Measurements from ENCODE around the gene TNNC1.

Gene TNNC1

DNA sequence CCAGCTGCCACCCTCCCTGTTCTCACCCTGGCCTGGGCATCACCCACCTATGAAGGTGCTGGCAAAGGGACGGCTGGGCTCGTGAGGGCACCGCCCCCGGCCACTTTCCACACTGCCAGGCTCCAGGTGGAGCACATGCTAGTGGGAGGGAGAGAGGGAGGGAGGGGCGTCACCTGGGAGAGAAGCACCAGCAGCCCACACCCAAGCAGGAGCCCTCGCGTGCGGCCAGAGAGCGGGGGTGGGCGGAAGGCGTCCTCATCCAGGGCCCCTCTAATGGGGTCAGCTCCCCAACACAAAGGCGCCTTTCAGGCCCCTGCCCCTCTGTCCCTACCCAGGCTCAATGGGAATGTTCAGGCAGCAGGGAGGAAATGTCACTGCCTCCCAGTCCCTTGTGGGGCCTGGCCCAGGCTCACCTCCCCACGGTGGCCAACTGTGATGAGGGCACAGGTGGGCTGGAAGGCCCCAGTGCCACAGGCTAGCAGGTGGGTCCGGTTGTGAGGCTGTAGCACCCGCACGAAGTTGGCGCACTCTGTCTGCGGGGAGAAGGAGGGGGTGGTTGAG is 12.0 kb downstream of the TNNC1 start:
- no peak for DNase-seq

DNA sequence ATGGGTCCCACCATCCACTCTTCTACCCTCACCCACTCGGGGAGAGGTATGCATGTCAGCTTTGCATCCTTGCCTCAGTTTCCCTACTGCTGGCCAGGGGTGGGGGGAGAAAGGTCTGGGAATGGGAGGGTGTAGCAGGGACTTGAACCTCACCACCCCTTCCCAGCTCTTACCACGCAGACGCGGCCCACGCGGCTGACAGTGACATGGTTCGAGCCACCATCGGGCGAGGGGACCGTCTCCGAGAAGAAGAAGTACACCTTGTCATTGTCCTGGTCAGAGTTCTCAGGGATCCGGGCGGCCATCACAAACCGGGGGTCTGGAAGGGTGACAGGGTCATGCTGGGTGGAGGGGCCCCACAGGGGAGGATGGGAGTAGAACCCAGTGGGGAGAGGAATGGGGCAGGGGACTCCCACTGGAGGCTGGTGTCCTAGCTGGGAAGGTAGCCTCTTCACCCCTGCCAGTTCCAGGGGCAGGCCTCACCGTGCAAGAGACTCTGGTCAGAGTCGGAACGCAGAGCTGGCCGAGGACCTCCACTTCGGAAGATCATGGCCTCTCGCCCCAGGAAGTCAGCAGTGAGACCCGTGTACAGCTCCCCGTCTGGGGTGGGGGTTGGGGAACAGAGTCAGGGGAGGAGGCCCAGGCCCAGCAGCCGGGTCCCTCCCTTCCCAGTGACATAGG is 12.6 kb downstream of the TNNC1 start:
- no peak for DNase-seq

DNA sequence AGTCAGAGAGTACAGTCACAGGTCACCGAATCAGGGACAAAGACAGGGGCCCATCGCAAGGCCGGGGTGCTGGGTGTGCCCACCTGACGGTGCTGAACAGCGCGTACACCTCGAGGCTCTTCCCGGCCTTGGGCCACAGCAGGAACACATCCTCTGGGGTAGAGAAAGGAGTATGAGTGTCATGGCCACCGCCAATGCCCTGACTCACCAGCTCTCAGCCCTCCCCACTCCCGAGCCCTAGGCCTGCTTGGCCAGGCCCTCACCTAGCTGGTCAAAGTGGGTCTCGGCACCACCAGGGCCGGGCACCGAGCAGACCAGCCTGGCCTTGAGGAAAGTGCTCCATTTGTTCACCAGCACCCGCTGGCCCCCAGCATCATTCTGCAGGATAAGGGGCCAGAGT is 13.2 kb downstream of the TNNC1 start:
- no peak for DNase-seq

DNA sequence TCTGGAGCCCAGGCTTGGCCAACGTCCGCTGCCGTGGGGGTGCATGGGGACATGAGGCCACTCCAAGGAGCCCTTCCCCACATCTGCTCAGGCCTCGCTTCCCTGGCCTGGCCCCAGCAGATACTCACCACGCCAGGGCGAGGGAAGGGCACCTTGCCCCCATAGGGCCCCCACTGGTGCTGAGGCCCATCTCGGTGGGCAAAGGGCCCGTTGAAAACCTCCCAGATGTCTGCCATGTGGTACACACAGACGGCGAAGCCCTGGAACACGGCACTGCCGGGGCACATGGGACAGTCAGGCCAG is 13.6 kb downstream of the TNNC1 start:
- no peak for DNase-seq

DNA sequence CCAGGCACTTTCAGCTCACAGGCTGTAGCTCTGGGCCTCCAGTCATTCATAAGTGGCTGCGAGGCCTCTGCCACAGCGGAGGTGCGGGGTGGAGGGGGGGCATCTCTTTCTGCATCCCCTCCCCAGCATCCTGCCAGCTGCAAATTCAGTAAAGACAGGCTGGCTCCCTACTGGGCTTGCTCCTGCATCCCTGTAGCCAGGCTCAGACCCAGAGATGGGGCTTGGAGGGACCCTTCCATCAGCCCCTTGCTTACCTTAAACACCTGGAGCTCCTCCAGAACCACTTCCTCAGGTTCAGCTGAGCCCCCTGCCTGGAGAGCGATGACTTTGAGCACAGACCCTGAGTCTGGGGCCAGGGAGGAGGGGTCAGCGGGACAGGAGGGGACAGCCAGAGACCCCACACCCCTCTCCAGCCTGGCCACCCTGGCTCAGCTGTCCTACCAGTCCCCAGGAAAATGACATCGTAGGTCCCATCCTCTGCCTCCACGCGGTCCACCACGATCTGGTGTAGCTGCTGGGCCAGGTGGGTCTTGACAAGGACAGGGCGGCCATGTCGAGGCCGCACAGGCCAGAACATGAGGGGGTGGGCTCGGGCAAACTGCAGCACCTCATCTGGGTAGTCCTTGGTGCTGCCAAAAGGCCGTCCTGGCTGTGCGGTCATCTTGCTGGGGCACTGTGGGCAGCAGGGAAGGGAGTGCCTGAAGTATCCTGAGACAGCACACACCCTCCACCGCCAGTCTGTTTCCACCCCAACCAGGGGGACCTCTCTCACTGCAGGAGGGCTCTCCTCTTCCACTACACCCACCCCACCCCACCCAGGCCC is 14.2 kb downstream of the TNNC1 start:
- DNase-seq: no peak

DNA sequence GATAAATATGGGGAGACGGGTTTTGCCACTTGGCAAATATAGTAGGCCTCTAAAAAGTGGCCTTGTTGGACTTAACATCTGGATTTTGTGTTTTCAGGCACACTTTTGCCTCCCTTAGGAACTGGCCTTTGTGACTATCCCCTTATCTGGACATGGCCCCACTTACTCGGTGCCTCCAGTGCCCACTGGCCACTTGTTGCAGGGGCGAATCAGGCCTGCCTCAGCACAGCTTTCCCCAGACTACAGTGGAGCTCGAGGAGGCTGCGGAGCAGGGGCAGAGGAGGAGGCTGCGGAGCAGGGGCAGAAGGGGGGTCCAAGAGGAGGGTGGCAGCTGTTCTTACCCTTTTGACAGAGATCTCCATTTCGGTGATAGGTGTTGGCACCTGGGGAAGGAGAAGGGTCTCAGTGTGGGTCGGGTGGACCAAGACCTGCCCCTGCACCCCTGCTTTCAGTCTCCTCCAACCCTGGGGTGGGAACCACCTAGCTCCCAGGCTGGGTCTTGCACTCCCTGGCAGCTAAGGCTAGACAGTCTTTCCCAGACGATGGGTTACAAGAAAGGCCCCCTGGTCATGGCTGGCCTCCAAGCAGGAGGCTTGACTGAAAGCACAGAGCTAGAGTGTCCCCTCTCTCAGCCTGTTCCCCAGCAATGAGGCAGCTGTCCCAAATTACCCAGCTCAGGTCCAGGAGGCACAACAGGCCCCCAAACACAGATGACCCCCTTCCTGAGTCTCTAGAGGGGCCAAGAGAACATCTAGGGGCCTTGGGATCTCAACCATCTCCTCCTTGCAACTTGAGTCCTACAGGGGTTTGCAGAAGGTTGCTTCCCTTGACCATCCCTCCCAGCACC is 15.0 kb downstream of the TNNC1 start:
- DNase-seq: no peak

DNA sequence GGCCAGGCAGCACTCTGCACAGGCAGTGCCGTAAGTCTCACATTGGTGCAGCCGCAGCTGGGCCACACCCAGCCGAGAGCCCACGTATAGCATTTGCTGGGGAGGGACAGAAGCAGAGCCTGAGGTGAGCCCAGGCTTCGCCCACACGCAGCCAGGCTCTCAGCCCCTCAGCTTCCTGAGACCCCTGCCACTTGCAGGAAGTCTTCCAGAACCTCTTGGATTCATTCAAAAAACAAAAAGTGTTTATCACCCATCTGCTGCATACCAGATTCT is 15.8 kb downstream of the TNNC1 start:
- no peak for DNase-seq

DNA sequence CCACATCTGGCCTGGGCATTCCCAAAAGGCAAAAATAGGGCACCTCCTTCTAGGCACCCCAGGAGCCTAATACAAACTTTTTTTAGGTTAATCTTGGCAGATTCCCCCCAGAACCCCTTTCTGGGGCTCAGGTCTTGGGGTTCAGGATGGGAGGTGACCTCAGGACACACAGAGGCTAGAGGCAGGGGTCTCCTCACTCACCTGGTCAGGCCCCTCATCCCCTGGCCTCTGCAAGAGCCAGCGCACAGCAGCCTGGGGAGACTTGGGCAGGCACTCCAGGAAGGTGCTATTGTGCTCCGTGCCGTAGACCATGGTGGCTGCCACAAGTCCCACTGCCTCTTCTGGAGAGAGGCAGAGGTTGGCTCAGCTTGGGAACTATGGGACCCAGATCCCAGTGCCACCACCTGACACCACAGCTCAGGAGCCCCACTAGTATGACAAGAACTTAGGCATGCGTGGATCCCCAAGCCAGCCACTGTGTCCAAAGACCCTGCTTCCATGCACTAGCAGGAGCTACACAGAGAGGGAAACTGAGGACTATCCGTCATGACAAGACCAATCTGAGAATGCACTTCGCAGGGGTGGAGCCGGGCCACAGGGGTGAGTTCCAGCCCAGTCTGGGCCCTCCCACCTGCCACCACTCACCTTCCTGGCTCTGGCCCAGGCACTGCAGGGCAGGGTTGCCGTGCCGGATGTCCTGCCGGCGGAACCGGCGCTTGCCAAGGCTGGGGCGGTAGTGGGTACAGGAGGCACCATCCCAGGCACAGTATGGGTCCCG is 16.3 kb downstream of the TNNC1 start:
- DNase-seq: no peak

DNA sequence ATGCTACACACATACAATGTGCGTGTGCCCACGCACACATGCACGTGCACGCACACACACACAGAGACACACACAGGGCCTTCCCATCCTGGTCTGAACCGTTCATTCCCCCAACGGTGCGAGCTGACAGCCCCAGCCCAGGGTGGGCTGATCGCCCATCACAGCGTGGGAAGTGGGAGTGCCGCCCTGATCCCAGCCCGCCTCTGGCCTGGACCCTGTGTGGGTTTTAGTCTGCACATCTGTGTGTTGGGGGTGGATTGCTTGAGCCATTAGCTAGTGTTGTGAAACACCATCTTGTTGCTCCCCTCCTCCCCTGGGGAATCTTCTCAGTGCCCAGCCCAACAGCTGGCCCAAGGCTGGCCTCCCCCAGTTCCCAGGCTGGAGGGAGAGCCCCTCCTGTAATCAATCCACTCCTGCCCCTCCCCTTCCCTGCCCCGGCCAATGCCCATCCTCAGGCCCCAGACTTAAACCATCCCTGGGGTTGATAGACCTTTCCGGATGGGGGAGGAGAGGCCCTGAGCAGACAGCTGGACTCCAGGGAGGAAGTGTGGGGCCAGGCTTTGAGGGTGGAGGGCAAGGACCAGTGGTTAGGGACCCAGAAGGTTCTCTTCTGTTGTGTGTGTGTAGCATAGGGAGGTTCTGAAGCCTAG is 17.2 kb downstream of the TNNC1 start:
- peak; percentile 47 for DNase-seq

DNA sequence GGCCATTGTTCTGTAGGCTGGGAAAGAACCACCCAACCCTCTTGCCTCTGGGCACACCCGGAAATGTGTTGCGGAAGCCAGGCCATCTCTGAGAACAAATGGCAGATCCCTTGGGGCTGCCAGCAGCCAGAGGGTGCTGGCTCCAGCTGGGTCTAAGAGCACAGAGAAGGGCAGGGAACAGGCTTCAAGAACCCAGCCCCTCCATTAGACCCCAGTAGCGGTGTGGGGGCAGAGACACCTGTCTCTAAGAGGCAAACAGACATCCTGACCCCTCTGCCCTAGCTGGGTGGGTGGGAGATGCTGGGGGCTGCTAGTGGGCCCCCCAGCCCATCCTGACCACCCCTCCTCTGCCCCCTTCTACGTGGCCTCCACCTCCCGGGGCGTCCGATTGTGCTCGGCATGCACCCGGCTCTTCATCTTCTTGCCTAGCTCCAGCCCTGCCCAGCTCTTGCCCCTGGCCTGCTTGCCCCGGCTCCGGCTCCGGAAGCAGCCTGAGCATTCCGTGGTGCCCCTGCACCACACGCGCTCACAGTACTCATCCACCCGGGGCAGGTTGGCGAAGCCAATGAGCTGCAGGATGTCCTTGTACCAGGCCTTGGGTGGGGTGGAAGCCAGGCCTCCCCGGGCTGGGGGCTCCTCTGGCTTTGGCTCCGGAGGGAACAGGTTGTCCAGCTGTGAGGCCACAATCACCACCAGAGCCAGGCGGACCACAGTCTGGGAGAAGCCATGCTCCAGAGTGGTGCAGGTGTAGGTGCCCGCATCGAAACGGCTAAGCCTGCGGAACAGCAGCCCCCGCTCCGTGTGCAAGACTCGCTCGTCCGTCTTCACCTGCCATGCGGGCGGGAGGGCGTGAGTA is 18.4 kb downstream of the TNNC1 start:
- no peak for DNase-seq

DNA sequence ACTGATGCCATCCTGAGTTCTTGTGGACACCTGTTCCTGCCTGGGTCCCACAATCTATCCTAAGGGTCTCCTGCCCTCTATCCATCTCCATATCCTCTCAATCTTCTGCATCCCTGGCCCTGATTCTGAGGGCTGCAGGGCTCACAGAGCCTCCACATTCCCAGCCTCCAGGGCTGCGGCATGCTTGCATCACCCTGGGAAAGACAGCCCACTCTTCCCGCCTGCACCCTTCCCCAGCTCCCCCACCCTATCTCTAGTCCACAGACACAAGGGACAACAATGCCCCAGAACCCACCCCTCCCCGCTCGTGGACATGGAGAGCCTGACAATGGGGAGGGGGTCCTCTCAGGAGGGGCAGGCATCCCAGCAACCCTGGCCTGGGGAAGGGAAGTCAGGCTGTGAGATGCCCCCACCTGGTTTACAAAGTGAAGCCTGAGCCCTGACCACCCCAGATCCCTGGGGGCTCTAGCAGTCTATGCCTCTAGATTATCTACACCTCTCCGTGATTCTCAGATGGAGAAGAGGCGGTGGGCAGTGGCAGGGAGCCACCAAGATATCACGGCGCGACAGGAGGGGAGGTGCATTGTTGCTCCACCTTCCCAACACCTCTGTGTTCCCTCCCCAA is 19.2 kb downstream of the TNNC1 start:
- DNase-seq: no peak

DNA sequence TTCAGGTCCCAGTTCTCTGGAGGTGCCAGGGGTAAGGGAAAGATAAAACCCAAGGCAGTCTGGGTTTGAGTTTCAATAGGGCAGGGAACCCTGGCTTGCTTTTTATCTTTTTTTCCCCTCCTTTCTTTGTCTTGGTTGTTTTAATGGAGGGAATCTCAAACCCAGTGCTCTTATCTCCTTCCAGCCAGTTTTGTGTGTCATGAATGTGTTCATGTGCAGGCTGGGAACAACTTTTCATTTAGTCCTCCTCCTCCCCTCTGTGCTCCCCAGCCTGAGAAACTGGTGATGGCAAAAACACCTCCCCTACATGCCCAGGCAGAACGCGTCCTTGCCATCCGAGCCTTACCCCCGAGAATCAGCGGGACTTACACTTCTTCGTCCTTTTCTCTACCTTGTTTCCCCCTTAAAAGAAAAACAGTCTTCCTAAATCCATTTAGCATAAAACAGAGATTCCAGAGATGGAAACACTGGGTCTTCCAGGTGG is 19.8 kb downstream of the TNNC1 start:
- DNase-seq: no peak

DNA sequence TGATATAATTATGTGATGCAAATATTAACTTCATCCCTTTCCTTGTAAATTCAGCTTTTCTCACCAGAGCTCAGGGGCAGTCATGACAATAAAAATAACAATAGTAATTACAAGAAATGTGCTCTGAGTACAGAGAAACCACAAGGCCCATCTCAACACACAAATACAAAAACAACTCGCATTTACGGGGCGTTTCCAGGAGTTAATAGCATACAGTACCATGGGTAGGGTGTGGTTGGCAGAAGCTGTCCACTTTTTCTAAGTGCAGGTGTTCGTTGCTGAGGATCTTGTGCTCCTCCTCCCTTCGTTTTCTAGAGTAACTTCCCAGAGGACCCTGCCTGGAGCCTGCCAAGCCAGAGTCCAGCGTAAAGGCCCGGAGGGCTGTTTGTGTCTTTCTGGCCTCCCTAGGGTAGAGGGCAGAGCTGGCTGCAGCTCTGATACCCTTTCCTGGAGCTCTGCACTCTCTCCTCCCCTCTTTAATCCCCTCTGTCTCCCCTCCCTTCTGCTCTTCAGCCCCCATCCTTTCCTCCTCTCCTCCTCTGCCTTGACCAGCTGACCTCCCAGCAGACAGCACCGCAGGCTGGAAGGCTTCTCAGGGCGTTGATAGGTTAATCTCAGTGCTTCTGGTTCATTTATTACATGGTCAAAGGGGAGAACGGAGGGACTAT is 20.4 kb downstream of the TNNC1 start:
- no peak for DNase-seq

DNA sequence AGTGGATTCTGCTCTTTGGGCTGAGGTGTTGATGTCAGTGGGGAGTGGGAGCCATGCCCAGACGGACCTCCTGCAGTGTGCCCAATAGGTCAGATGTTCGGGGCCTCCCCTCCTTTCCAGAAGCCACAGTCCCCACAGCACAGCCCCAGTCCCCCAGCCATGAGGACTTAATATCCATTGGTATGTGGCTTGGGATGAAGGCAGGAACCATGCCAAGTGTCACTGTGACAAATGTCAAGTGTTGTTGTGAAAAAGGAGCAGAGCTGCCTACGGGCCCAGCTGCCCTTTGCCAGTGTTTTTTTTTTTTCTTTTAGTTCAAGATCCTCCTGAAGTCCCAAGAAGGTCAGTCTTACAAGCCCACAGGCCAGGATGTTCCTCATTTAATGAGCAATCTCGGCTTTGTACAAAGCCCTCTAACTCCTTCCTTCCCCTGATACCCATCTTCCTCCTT is 21.1 kb downstream of the TNNC1 start:
- DNase-seq: no peak

DNA sequence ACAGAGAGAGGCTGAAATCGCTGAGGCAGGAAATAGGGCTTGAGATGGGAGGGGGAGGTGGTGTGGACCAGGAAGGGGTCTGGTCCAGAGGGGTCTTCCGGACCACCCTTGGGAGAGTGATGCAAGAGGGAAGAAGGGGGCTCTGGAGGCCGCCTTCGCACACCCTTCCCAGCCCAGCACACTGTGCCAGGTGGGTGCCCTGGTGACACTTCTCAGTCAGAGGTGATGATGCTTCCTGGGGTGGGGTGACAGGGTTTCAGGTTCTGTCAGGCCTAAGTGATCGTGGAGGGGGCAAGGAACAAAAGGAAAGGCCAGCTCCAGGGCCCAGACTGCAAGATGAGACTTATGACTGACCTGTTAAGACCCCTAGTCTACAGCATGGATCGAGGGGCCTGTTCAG is 21.6 kb downstream of the TNNC1 start:
- no peak for DNase-seq

DNA sequence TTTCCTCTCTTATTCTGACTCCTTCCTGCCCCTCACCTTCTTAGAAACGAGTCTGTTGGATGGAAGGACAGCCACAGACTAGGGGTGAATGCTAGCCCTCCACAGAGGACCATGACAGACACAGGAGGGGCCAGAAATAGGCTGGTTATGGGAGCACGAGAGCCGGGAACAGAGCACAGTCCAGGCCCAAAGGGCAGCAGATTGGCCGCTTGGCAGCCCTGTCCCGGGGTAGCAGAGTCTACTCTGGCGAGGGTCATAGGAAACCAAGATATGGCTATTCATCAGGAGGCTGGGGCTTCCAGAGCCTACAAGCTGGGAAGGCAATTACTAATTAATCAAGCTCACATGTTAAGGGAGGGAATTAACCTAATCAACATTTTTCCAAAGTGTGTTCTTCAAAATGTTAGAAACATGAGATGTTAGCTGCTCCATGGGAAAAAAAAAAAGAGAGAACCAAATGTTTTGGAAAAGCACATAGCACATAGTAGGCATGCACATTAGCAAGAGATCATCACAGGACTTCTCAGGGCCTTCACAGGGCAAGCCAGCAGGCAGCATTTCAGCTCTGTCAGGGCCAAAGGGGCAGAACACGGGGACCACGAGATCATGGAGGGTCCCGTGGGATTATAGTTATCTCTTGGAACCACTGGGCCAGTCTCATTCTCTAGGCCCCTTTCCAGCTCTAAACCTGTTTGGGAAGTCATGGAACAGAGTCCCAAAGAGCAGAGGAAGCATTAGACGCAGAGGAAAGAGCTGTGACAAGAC is 22.2 kb downstream of the TNNC1 start:
- no peak for DNase-seq

DNA sequence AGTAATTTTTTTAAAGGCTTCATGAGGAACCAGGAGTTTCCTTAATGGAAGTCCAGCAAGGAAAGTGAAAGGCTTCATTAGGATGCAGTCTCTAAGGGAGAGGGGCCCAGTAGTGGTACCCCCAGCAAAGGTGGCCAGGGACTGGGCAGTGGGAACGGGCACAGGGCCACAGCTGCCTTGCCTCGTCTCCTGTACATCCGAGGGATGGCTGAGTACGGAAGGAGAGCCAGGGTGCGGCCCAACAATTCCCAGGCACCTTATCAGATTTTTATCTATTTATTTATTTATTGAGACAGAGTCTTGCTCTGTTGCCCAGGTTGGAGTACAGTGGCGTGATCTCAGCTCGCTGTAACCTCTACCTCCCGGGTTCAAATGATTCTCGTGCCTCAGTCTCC is 23.4 kb downstream of the TNNC1 start:
- no peak for DNase-seq

DNA sequence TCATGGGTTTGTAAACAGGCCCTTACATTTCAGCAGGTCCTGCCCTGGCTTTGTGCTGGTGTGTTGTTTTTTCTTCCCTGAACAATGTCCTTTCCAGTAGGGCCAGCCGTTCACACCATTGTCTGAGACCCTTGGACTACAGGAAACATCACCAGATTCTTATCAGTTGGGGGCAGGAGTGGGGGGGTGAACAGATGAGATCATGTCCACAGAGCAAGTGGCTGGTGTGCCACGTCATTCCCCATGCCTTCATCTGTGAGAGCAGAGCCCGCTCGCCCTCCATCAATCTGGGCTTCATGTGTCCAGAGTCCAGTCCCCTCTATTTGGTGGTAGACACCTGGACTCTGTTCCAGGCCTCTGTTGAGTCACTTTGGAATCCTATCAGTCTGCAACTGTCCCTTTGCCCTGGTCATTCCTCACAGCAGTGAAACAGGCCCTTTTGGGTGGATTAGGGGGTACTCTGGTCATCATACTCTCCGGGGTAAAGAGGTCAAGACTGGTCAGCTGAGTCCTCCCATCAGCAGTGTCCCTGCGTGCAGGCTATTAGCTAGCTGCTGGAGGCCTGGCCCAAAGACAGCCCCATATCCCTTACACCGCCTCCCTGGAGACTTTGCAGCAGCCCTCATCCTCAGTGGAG is 23.9 kb downstream of the TNNC1 start:
- DNase-seq: no peak

DNA sequence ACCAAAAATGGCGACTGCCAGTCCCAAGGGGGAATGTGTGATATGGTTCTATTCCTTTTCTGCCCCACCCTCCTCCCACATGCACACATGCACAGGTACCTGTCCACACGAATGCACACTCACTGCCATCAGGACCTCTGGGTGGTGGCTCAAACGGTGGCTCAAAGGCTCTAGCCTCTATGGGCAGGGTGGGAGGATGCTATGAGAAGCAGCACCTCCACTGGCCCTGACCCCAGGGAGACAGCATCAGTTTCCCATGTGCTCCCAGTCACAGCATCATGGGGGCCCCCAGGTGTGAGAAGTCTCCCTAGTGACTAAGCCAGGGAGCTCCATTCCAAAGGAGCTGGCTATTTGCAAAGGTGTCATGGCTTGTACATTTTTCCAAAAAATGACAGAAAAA is 24.8 kb downstream of the TNNC1 start:
- DNase-seq: no peak
